GM18868 (cell line): ENCODE results near the gene RPS2.
A peak's percentile ranks its signal among the peaks of the same experiment; 100 is the strongest.
"Not testable (repeated sequence)": the region's sequence is repeated elsewhere in the genome, so short reads cannot be mapped to it uniquely, and the experiment has no call there.

Experiments used
- ATAC-seq: cut with Tn5 transposase; IDR thresholded peaks from one replicate; pipeline ENCODE4 v1.9.1; 2021; ENCODE audit warnings: mild to moderate bottlenecking, moderate library complexity; ENCODE audit not compliant: unreplicated experiment

RPS2 gene

GRCh38 chr16:1965396-1966001 is 873 bp upstream of the RPS2 start:
- ATAC-seq, result no peak

- ATAC-seq, result no peak
These were observed 670 bp downstream of the RPS2 start for GRCh38 chr16:1963806-1964505.

GRCh38 chr16:1962161-1963153 is 2.2 kb downstream of the RPS2 start:
- ATAC-seq, result not testable (repeated sequence)

GRCh38 chr16:1961651-1962067 is 3.0 kb downstream of the RPS2 start:
- ATAC-seq, result no peak

- ATAC-seq, result no peak
These were observed 3.7 kb downstream of the RPS2 start for GRCh38 chr16:1960665-1961630.

- peak; percentile 56 for ATAC-seq
These were observed 5.2 kb downstream of the RPS2 start, which contains the start of gene NDUFB10 for GRCh38 chr16:1959269-1960039. TSS of gene NDUFB10 (plus strand) at chr16:1959538. CDS start at chr16:1959625, 87 bp downstream.

- ATAC-seq, result no peak
These were observed 5.8 kb downstream of the RPS2 start for GRCh38 chr16:1958715-1959268.

GRCh38 chr16:1958143-1958491 is 6.5 kb downstream of the RPS2 start:
- ATAC-seq, result not testable (repeated sequence)

- not testable (repeated sequence) for ATAC-seq
These were observed 7.0 kb downstream of the RPS2 start for GRCh38 chr16:1957434-1958142.

GRCh38 chr16:1953734-1954133 is 10.9 kb downstream of the RPS2 start:
- no peak for ATAC-seq

- ATAC-seq, result no peak
These were observed 14.1 kb downstream of the RPS2 start for GRCh38 chr16:1950559-1950958.

- no peak for ATAC-seq
These were observed 14.6 kb downstream of the RPS2 start for GRCh38 chr16:1950047-1950446.

GRCh38 chr16:1949507-1949906 is 15.1 kb downstream of the RPS2 start:
- ATAC-seq, result no peak

- no peak for ATAC-seq
These were observed 17.3 kb downstream of the RPS2 start for GRCh38 chr16:1947369-1947670.

- ATAC-seq, result no peak
These were observed 17.9 kb downstream of the RPS2 start for GRCh38 chr16:1946495-1947368.

GRCh38 chr16:1945559-1946391 is 18.9 kb downstream of the RPS2 start:
- ATAC-seq, result no peak

GRCh38 chr16:1944612-1945199 is 19.9 kb downstream of the RPS2 start:
- ATAC-seq, result no peak
